DMS53 treated with DMSO at 0.1 percent for 48 hours (cell line): ENCODE measurements around the gene MYO16.

Experiments used
- DNase-seq: peaks from one replicate; lab custom pipeline; 2025; ENCODE audit not compliant: unreplicated experiment; lab: John Stamatoyannopoulos, UW

The MYO16 gene

DNA sequence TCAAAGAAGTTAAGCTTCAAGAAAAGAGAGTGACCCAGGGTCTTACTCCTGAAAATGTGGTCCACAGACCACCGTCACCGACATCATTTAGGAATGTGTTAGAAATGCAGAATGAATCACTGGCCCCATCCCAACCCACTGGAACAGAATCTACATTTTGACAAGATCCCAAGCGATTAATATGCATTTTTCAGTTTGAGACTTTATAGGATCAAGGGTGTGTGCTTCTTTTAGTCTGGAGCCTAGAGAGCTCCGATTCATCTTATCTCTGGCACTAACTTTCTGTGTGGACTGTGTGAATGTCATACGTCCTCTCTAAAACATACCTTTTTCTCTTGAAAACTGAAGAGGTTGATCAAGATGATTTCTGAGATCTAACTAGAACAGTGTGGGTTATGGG lies 484.8 kb downstream of the MYO16 start:
- no peak for DNase-seq

DNA sequence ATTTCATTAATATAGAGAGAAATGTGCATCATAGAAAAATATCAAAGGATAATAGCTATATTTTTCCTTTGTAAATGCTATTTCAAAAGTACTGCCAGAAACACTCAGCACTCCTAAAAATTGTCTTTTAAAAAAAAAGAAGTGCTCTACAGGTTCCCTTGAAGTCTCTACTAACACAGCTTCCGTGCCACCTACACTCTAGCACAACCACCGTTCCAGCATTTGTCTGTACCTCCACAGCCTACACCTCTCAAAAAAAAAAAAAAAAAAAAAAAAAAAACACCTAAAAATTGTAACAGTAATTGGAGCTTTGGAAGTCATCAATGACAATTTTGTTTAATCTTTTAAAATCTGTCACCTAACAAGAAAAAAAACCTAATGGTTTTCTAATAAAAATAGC lies 485.6 kb downstream of the MYO16 start:
- no peak for DNase-seq

DNA sequence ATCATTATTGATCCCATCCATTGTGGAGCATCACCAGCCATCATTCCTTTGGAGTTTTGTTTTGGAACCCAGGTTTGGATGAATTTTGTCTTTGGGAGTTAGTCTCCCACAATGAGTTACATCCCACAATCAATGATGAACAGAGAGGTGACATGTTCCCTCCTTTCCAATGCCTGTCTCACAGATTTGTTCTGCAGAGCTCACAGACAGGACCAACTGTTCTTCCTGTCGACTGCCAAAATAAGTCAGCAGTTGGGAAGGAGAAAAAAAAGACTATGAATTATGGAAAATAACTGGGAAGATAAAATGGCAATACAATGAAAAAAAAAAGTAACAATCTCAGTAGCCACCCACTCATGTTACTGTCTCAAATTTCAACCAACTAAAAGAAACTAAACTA lies 489.1 kb downstream of the MYO16 start:
- DNase-seq: no peak

DNA sequence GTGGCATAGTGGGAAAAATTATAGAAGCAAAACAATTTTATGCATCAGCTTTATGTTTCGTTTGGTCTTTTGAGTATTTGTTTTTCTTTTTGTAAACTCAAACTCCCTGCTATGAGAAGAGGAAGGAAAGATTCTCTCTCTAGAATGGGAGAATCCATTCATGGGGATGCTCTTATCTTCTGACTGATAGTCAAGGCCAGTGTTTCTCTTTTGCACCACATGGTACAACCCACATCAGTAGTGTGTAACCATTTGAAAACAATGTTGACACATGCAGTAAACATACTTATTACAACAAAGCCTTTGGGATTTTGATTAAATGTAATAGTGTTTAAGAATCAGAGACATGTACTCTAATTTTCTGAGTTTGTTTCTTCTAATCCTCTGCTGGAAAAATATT lies 490.5 kb downstream of the MYO16 start:
- no peak for DNase-seq

DNA sequence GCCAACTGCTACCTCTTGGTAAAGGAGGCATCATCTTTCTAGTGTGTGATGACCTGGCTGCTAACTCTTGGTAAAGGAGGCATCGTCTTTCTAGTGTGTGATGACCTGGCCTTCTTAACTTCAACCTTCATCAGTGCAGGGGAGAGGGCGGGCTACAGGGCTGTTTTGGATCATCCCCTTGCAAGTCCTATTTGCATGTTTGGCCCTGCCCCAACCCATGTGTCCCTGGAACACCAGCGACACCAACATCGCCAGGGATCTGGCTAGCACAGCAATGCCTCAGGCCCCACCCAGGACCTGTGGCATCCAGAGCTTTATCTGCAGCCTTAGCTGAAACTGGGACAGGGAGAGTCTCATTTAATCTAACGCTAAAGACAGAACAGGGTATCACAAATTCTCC lies 492.4 kb downstream of the MYO16 start:
- no peak for DNase-seq

DNA sequence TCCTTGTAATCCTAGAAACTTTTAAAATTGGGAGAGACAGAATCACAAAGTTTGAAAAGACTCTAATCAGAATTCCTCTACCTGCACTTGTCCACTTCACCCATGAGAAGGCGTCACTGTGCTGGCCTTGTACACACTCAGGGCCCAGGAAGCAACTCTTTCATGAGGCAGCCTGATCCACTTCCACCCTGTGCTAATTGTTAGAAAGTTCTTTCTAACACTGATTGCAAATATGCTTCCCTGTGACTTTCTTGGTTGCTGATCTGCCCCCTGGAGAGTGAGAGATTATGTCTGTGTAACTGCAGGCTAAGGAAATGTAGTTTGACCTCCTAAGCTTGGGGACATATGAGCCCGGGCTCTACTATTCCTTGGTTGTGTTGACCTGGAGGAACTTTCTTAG lies 494.6 kb downstream of the MYO16 start:
- no peak for DNase-seq

DNA sequence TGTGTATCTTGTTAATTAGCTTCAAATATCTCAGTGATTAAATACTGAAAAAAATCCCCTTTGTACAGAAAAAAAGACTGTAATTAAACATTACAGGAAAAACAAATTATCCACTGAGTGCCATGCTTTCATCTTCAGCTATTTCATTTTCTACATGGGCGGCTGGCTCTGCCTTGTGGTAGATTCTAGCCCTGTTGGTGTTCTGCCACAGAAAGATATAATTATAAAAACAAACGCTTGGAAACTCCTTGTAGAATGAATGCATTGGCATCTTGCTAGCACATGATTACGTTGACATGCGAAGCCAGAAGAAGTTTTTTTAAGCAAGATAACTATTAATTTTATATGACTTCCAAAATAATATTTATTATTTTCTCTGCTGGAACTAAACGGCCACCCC lies 496.8 kb downstream of the MYO16 start:
- DNase-seq: no peak

DNA sequence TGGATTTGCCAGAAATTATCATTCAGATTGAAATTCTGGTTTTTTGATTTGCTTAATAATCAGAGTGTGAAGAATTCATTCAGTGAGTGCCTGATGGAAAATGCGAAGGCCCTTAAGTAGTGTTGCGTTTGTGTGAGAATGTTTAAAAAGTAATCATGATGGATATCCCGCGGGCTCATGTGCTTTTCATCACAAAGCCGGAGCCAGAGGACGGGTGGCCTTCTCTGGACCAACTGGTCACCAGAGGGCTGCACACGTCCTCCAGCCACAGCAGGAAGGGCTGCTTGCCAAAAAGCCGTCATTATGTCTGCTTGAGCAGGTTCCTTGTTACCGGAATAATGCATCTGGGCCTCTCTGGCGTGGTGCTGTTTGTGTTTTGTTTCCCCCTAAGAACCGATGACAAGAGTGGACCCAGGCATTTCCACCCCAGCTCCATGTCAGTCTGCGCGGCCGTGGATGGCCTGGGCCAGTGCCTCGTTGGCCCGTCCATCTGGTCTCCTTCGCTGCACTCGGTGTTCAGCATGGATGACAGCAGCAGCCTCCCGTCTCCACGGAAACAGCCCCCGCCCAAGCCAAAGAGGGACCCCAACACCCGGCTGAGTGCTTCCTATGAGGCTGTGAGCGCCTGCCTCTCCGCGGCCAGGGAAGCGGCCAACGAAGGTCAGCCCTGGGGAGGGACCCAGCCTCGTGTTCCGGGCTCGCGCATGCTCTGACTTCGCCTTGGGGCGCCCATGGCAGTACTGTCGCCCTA lies 497.7 kb downstream of the MYO16 start:
- no peak for DNase-seq

DNA sequence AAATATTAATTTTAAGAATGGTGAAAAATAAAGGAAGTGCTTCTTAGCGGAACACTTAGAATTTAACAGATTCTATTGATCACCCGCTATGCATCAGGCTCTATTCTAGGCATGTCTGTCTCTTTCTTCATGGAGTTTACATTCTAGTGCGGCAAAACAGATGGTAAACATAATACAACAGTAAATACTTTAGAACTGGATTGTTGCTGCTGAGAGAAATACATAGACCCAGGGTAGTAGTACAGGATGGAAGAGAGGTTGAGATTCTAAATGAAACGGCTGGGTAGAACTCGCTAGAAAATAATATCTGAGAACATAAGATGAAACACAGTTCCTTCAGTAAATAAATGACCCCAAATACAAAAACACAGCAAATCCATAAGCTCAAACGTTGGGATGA lies 498.7 kb downstream of the MYO16 start:
- no peak for DNase-seq

DNA sequence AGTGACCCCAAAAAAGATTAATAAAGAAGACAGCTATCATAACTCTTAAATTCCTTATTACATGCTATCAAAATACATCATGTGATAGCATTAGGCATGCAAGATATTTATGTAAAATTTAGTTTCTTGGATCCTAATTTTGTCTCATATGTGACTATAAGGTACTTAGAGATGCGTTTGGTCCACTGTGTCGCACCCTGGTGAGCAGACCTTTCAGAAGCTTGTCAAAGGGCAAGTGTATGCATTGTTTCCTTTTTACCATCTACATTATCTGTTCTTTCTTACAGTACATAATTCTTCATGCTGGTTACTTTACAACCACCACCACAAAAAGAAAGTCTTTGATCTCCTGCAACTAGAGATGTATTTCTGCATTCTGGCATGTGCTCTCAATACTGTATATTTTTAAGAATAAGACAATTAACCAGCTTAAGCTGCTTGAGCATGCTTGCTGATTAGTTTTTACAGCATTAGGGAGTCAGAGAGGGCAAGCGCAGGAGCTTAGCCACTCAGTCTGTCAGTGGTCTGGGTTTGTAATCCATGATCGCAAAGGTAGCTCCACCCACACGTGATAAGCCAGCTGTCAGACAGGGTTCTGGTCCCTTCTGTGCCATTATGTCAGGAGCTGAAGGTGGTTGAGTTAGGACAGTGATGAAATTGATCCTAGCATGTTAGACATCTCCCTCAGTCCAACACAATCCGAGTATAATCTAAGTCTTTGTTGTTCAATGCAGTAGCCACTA lies 500.9 kb downstream of the MYO16 start:
- DNase-seq: no peak

DNA sequence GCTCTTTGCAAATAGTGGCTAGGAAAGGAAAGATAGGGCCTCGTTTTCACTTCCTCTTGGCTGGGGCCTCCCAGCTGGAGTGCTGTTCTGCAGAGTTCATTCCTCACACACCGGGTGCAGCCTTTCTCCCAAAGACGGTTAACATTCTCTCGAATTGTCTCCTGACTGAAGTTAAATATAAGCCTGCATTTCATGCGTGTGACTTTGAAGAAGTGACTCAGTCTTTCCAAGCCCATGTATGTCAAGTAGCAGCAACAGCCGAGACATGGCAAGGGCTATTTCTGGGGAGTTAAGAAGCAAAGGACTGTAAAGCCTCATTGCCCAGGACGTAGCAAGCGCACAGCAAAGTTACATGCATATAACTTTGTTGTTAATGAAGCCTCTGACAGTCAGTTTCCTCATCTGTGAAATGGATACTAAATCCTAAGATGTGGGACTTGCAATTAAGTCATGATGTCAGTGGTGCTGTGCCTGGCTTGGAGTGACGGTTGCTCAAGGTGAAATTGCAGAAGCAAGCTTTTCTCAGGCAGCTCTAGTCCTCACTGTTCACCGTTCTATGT lies 502.4 kb downstream of the MYO16 start:
- DNase-seq: no peak

DNA sequence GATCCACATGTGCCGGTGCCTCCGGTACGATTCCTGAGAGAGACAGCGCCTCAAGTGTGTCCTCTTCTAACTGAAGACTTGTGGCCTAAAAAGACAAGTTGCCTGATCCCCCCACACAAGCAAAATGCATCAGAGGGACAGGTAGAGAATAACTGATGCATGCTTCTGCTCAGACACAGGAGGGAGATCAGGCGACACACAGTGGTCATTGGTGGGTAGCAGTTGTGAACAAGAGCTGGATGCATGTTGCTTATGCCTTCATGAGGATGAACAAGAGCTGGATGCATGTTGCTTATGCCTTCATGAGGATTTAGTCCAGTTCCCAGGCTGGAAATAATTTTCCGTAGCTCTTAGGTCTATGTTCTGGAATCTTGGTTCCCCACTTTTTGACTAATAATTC lies 505.6 kb downstream of the MYO16 start:
- no peak for DNase-seq

DNA sequence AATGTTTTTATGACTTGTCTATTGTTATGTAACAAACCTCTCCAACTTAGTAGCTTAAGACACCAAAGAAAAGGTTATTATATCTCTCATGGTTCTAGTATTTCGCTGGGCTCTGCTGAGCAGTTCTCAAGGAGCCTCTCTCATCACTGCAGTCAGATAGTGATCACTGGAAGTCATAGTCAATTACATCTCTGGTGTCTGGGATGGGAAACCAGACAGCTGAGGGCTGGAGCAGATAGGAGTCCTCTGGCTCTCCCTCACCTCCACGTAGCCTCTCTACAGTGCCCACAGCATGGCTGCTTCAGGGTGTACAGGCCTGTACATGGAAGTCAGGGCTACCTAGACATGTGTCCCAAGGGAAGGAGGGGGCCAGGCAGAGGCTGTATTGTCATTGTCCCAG lies 507.5 kb downstream of the MYO16 start:
- DNase-seq: no peak

DNA sequence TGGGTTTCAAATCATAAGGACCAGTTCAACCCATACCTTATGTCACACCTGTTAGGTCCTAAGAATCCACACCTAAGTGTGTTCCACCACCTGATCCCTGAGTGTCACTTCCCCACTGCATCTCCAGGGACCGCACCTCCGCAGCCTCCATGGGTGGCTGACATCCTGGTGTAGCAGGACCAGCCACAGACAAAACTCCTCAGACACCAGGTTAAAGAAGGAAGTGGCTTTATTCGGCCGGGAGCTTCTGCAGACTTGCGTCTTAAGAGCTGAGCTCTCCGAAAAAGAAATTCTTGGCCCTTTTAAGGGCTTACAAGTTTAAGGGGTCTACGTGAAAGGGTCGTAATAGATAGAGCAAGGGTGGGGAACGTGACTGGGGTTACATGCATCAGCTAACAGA lies 509.9 kb downstream of the MYO16 start:
- DNase-seq: no peak

DNA sequence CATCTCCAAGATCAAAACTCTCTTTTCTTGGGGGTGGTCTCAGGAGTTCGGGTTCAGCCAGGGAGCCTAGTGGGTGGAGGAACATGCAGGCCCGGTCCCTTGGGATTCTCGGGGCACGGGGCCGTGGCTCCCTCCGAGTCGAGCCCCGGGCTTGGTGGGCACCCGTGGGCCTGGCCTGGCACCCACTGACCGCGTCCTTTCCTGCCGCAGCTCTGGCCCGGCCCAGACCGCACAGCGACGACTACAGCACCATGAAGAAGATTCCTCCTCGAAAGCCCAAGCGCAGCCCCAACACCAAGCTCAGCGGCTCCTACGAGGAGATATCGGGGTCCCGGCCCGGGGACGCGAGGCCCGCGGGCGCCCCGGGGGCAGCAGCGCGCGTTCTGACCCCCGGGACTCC lies 510.6 kb downstream of the MYO16 start:
- no peak for DNase-seq

DNA sequence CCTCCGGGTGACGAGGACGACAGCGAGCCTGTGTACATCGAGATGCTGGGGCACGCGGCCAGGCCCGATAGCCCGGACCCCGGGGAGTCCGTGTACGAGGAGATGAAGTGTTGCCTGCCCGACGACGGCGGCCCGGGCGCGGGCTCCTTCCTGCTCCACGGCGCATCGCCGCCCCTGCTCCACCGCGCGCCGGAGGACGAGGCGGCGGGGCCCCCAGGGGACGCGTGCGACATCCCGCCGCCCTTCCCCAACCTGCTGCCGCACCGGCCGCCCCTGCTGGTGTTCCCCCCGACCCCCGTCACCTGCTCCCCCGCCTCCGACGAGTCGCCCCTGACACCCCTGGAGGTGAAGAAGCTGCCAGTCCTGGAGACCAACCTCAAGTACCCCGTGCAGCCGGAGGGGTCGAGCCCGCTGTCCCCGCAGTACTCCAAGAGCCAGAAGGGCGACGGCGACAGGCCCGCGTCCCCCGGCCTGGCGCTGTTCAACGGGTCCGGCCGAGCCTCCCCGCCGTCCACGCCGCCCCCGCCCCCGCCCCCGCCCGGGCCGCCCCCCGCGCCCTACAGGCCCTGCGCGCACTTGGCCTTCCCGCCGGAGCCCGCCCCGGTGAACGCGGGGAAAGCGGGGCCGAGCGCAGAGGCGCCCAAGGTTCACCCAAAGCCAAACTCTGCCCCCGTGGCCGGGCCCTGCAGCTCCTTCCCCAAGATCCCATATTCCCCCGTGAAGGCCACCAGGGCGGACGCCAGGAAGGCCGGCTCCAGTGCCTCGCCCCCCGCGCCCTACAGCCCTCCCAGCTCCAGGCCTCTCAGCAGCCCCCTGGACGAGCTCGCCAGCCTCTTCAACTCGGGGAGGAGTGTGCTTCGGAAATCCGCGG lies 511.3 kb downstream of the MYO16 start:
- no peak for DNase-seq

DNA sequence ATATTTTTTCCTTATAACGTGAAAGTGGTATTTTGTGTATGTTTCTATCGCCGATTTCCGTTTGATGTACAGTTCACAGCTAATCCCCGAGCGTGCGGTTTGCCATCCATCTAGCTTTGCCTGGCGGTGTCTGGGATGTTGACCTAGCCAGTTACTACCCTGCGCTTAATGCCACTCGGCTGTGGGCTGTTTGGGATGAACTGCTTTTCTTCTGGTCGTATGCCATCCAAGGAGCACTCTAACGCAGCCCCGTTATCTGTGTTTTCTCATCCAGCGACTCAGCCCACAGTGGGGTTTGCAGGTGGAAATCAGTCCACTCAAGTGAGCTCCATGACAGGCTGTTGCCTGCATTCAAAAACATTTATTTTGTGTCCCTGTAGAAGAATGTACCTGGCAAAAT lies 512.3 kb downstream of the MYO16 start:
- no peak for DNase-seq

DNA sequence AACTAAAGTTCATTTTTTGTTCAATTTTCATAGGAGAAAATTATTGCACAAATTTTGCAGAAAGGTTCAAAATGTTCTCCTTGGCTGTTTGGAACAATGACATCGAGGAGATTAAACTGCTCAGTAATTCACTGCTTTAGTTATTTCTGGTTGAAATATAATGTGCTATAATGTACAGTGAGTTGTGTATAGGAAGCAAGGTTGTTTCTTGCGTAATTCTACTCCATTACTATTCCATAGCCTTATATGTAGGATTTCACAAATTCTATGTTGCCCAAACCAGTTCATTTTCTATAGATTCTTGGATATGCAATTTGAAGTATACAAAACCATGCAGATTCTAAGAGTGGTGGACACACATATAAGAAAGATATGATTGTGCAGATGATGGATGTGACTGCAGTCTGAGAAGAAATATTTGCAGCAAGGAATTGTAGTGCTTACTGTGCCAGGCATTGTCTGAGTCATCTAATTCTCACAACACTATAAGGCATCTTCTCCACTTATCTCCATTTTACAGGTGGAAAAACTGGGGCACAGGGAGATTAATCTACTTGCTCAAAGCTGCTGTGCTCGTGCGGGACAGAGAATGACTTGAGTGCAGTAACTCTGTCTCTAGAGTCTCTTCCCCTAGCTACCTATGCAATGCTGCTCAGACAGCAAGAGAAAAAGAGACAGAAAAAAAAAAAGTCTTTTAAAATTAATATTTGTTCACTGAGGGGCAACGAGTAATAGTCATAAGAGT lies 515.5 kb downstream of the MYO16 start:
- DNase-seq: no peak

DNA sequence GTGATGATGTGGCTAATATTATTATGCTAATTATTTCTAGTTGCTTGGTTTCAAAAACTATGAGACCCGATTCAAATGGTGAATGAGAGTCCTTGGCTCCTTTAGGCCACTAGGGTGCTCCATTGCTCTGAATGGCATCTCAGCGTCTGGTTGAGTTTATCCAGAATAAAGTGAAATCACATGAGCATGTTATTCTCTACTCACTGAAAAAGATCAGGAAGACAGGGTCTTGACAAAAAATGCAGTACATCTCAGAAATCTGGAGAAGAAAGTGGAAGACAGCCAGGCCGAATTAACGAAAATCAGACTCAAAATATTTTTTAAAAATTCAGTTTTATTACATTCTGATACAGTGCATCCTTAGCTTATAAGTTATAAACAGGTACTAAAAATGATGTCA lies 516.2 kb downstream of the MYO16 start:
- peak; percentile 10 for DNase-seq

DNA sequence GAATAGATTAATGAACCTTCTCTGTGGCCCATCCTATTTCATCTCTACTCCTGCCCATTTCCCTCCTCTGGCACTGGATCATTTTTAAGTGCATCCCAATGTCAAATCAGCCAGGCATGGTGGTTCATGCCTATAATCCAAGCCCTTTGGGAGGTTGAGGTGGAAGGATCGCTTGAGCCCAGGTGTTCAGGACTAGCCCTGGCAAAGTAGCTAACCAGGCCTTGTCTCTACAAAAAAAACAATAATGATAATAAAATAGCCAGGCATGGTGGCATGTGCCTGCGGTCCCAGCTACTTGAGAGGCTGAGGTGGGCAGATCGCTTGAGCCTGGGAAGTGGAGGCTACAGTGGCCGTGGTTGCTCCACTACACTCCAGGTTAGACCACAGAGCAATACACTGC lies 517.0 kb downstream of the MYO16 start:
- no peak for DNase-seq
